K562 (cell line): Measurements from ENCODE around the gene KLF13. TPM values are rescaled to one million over a fixed set of nuclear protein-coding genes. Genes with fewer than 3 reads are reported as not detected.

Experiments used
- ATAC-seq: fragments of 200-7000 bp; cut with Tn5 transposase; 3 replicates; pipeline ENCODE4 v1.9.1; 2020; ENCODE audit warnings: moderate library complexity
- BruUV-seq: library from RNA; stranded (reverse); fragments of 400-500 nt; replicated peaks from 2 replicates; lab custom pipeline; 2021; lab: Mats Ljungman, UMichigan
- CTCF ChIA-PET: fragments of 300-600 bp; formaldehyde crosslinking; extraction: SDS; loops from one replicate; lab custom pipeline; 2021; ENCODE audit warnings: low intra/inter-chr PET ratio; lab: Yijun Ruan, JAX
- POLR2A ChIA-PET: fragments of 300-600, 350-650 bp; sonication (Branson Sonifier 250); formaldehyde crosslinking; extraction: SDS; loops from one replicate; lab custom pipeline; 2021; ENCODE audit warnings: antibody characterized with exemption, inconsistent platforms; lab: Yijun Ruan, JAX
- DNase-seq, 4 experiments: peaks; one replicate each; pipeline versions ENCODE4 v3.0.0 to v3.0.0-alpha.2; 2011 to 2018; ENCODE audit warnings: low spot score in 3 of 4, mixed read lengths in 3 of 4; ENCODE audit errors: extremely low read depth in 1 of 4
- FAIRE-seq: peaks from 2 replicates; lab custom pipeline; 2011; peaks lifted over from hg19 to GRCh38; lab: Jason Lieb, UNC
- H2AFZ ChIP-seq: 2 replicates; pipeline ENCODE4 v1.6.0; 2011; ENCODE audit warnings: low read depth, low read length, control low read depth, inconsistent platforms
- H3K27ac ChIP-seq: fragments of 200-600 bp; 3 replicates; pipeline ENCODE4 v1.8.0; 2011; ENCODE audit warnings: low read depth, mild to moderate bottlenecking, control low read depth, inconsistent platforms, low read length, moderate library complexity, mixed read lengths; ENCODE audit errors: extremely low read depth
- H3K27me3 ChIP-seq, 2 experiments: fragments of 300-600 bp in 1 of 2; 2 replicates in 1 of 2; 3 replicates in 1 of 2; pipeline versions ENCODE4 v1.6.0 to v1.8.0; 2011; ENCODE audit warnings: inconsistent platforms in 2 of 2, low read length in 2 of 2, mild to moderate bottlenecking in 1 of 2, mixed read lengths in 1 of 2, moderate library complexity in 1 of 2; ENCODE audit not compliant: control insufficient read depth in 2 of 2, insufficient read depth in 2 of 2
- H3K36me3 ChIP-seq: fragments of 300-600 bp; 3 replicates; pipeline ENCODE4 v1.8.0; 2011; ENCODE audit warnings: mild to moderate bottlenecking, low read length, inconsistent platforms; ENCODE audit not compliant: control insufficient read depth, insufficient read depth
- H3K4me1 ChIP-seq, 2 experiments: fragments of 200-600 bp in 1 of 2; replicated peaks in 1 of 2; 2 replicates in 1 of 2; 3 replicates in 1 of 2; pipeline versions ENCODE4 v1.5.1 to v1.8.0; 2011; ENCODE audit warnings: inconsistent platforms in 2 of 2, low read length in 2 of 2, mild to moderate bottlenecking in 1 of 2, mixed read lengths in 1 of 2, moderate library complexity in 1 of 2; ENCODE audit not compliant: control insufficient read depth in 2 of 2, insufficient read depth in 2 of 2
- H3K4me2 ChIP-seq: 2 replicates; pipeline ENCODE4 v1.6.1; 2011; ENCODE audit warnings: low read length, control low read depth, inconsistent platforms, mixed read lengths; ENCODE audit not compliant: insufficient read depth
- H3K4me3 ChIP-seq: fragments of 200-600 bp; sonication (generic), shearing (Covaris generic); 2 replicates; pipeline ENCODE4 v1.5.1; 2016; ENCODE audit warnings: control low read depth, inconsistent platforms
- H3K79me2 ChIP-seq: fragments of 200-600 bp; 3 replicates; pipeline ENCODE4 v1.8.0; 2011; ENCODE audit warnings: low read length, inconsistent platforms; ENCODE audit not compliant: control insufficient read depth, insufficient read depth
- H3K9ac ChIP-seq, 2 experiments: 2 replicates each; pipeline versions ENCODE4 v1.6.0 to v1.6.1; 2011; ENCODE audit warnings: low read depth in 2 of 2, low read length in 2 of 2, control low read depth in 1 of 2, inconsistent platforms in 1 of 2, mild to moderate bottlenecking in 1 of 2, mixed read lengths in 1 of 2; ENCODE audit not compliant: insufficient read depth in 1 of 2
- H3K9me1 ChIP-seq: one replicate; pipeline ENCODE4 v1.6.0; 2011; ENCODE audit warnings: inconsistent platforms, mild to moderate bottlenecking, low read length, moderate library complexity; ENCODE audit not compliant: control insufficient read depth, insufficient read depth
- H3K9me3 ChIP-seq: replicated peaks from 2 replicates; pipeline ENCODE4 v1.5.1; 2011; ENCODE audit warnings: low read depth, low read length, inconsistent platforms; ENCODE audit not compliant: control insufficient read depth, insufficient read depth
- H4K20me1 ChIP-seq: replicated peaks from 2 replicates; pipeline ENCODE4 v1.6.1; 2011; ENCODE audit warnings: low read length, inconsistent platforms, mixed read lengths; ENCODE audit not compliant: control insufficient read depth, insufficient read depth
- BMI1 ChIP-seq: fragments of 150-350 bp; IDR thresholded peaks from 2 replicates; pipeline ENCODE4 v1.6.1; 2014; ENCODE audit warnings: low read length
- KLF1 ChIP-seq: fragments of 450-650 bp; IDR thresholded peaks from 2 replicates; pipeline ENCODE4 v1.6.1; 2016; ENCODE audit warnings: missing genetic modification characterization, missing compliant biosample characterization
- NKRF ChIP-seq: fragments of 450-650 bp; IDR thresholded peaks from 2 replicates; pipeline ENCODE4 v1.6.1; 2016; ENCODE audit warnings: borderline replicate concordance
- PBX2 ChIP-seq, 2 experiments: IDR thresholded peaks in 1 of 2; conservative IDR thresholded peaks in 1 of 2; 2 replicates each; pipeline ENCODE4 v1.6.1; 2016; ENCODE audit warnings: low read depth in 2 of 2, mild to moderate bottlenecking in 1 of 2, missing compliant biosample characterization in 1 of 2, missing genetic modification characterization in 1 of 2, moderate library complexity in 1 of 2
- RUNX1 ChIP-seq: sonication (generic); IDR thresholded peaks from 2 replicates; pipeline ENCODE4 v1.6.1; 2016; ENCODE audit warnings: antibody characterized with exemption, low read depth
- ZBTB2 ChIP-seq: fragments of 450-650 bp; IDR thresholded peaks from 2 replicates; pipeline ENCODE4 v1.6.1; 2016; ENCODE audit warnings: antibody characterized with exemption
- ZKSCAN3 ChIP-seq: fragments of 250-450 bp; sonication (Bioruptor Pico); IDR thresholded peaks from 2 replicates; pipeline ENCODE4 v1.4.0; 2020
- ZNF3 ChIP-seq: fragments of 250-450 bp; sonication (Bioruptor Pico); IDR thresholded peaks from 2 replicates; pipeline ENCODE4 v1.5.0; 2021; ENCODE audit warnings: mild to moderate bottlenecking, moderate library complexity
- ZNF561 ChIP-seq: fragments of 450-650 bp; formaldehyde crosslinking; conservative IDR thresholded peaks from 2 replicates; pipeline ENCODE4 v1.4.0; 2020; ENCODE audit warnings: mild to moderate bottlenecking, moderate library complexity
- WGBS: fragments of 100-300 bp; shearing (Covaris generic); methylation state at CpG from one replicate; pipeline ENCODE4 v1.1.6; 2016; ENCODE audit warnings: low coverage, mixed read lengths; ENCODE audit not compliant: insufficient coverage; ENCODE audit errors: missing lambda C conversion rate; 5-methylcytosine and 5-hydroxymethylcytosine counted together
- in situ Hi-C: fragments of 300-500 bp; cut with MboI; formaldehyde crosslinking; loops from 4 replicates; pipeline ENCODE4 v1.15.0; 2018; ENCODE audit warnings: inconsistent platforms, mixed read lengths
- intact Hi-C: fragments of 100-400 bp; cut with micrococcal nuclease; formaldehyde crosslinking; loops from 2 replicates; pipeline ENCODE4 v1.14.2; 2022
- polyA plus RNA-seq, 8 experiments: library from polyadenylated mRNA; depleted of rRNA in 4 of 8; stranded (reverse) in 5 of 8; unstranded in 3 of 8; fragments of >200 nt; fragmentation: Nextera tagmentation in 2 of 8; fragmentation: Illumina TruSeq in 1 of 8; extraction: Ambion mirVana in 2 of 8; extraction: Trizol in 1 of 8; gene quantifications; 2 replicates each; pipeline versions ENCODE4 v1.2.1 to v1.2.3, GENCODE V29; 2011 to 2014; ENCODE audit warnings: inconsistent platforms in 1 of 8, missing spikeins in 1 of 8
- total RNA-seq, 7 experiments: library from RNA; depleted of rRNA in 6 of 7; stranded (reverse); fragments of >200 nt in 6 of 7; fragmentation: Illumina TruSeq in 2 of 7; extraction: Trizol in 2 of 7; gene quantifications; 2 replicates each; pipeline versions ENCODE4 v1.2.1 to v1.2.3, GENCODE V29; 2011 to 2021; ENCODE audit warnings: low replicate concordance in 1 of 7
- TF ChIP-seq, protein P1 (sequence below): sonication (generic); formaldehyde crosslinking; IDR thresholded peaks from 2 replicates; pipeline ENCODE4 v1.8.1; 2023; ENCODE audit warnings: mild to moderate bottlenecking, missing genetic modification reagents

Gene KLF13
- total and polyA plus RNA-seq, 9 of the 15 experiments (the other 6 are each of a cell fraction or from before 2014, with no cell fraction given), result 1.8 to 10.5 (median 4.8) TPM

- TF ChIP-seq NKRF (no peak), ZNF3 (no peak), ZKSCAN3 (CRISPR knock-in tag) (no peak), PBX2 (CRISPR knock-in tag; IDR thresholded peaks at IDR 0.05; ENCODE audit: low read depth) (no peak), PBX2 (tag; conservative IDR thresholded peaks at IDR 0.05; ENCODE audit: low read depth) (no peak), ZNF561 (CRISPR knock-in tag) (no peak), BMI1 (no peak), KLF1 (tag) (no peak), ZBTB2 (no peak), RUNX1 (no peak)
- TF ChIP-seq, protein P1, sequence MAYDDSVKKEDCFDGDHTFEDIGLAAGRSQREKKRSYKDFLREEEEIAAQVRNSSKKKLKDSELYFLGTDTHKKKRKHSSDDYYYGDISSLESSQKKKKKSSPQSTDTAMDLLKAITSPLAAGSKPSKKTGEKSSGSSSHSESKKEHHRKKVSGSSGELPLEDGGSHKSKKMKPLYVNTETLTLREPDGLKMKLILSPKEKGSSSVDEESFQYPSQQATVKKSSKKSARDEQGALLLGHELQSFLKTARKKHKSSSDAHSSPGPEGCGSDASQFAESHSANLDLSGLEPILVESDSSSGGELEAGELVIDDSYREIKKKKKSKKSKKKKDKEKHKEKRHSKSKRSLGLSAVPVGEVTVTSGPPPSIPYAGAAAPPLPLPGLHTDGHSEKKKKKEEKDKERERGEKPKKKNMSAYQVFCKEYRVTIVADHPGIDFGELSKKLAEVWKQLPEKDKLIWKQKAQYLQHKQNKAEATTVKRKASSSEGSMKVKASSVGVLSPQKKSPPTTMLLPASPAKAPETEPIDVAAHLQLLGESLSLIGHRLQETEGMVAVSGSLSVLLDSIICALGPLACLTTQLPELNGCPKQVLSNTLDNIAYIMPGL (CRISPR knock-in tag), result no peak
- H3K79me2 ChIP-seq, result no peaks in the 10 kb centered on the region
- 1% methylated on average over 5 of the region's 6 CpGs for WGBS
- FAIRE-seq (no peak), DNase-seq (peak in 1 of 4 experiments; percentile 3), ATAC-seq (no peak; the same call in 2 of the 3 replicates)
- no peak overlapping the region for H3K4me2 ChIP-seq
- no peak overlapping the region for H3K9ac ChIP-seq
- in situ Hi-C loops (no loop called here), intact Hi-C loops (no loop called here)
- peaks cover 4% of the 10 kb centered on the region for H3K9me1 ChIP-seq
- no peaks in the 10 kb centered on the region for H3K36me3 ChIP-seq
- ChIA-PET POLR2A (interaction anchor here (0.6 kb wide), 1 partner anchor 83 kb away, joined by 3 read pairs; no protein-coding TSS in a partner anchor), CTCF (no interaction called here)
- no peak overlapping the region for H2AFZ ChIP-seq
- H3K27me3 ChIP-seq, result peaks cover 0 to 53% of the 10 kb centered on the region in 2 experiments; a peak in 3 of 5 replicates
- no peaks in the 10 kb centered on the region; a peak in 1 of 5 replicates for H3K4me1 ChIP-seq
- no peak overlapping the region for H3K27ac ChIP-seq
- no TSS peak for BruUV-seq
- H3K9me3 ChIP-seq, result no peaks in the 10 kb centered on the region
- H3K4me3 ChIP-seq, result no peak overlapping the region
- H4K20me1 ChIP-seq, result no peaks in the 10 kb centered on the region; the same call in 1 of the 2 replicates
Measured at GRCh38 chr15:31278061-31278445, 48.6 kb upstream of the KLF13 start.
